IPS-11a (cell line): ENCODE measurements around the gene POTEH.
"Not testable (repeated sequence)": the region's sequence is repeated elsewhere in the genome, so short reads cannot be mapped to it uniquely, and the experiment has no call there.

Source experiments
- H3K4me3 ChIP-seq: one replicate; pipeline ENCODE4 v1.5.1; 2013; ENCODE audit warnings: low read depth, low read length, control low read depth

Gene POTEH

DNA sequence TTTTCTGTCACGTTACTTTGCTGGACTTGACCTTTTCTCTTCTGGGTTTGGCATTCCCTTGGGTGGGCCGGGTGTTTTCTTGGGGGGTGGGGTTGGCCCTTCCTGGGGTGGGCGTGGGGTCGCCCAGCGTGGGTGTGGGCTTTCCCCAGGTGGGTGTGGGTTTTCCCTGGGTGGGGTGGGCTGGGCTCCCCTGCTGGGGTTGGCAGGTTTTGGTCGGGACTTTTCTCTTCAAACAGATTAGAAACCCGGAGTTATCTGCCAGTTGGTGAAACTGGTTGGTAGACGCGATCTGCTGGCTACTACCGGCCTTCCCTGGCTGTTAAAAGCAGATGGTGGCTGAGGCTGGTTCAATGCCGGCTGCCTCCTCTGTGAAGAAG, at the start of gene POTEH:
Gene POTEH (plus strand): TSS at position 278 of the 377 bp plus-strand sequence. CDS start 52 bp downstream, at position 330.
- not testable (repeated sequence) for H3K4me3 ChIP-seq

DNA sequence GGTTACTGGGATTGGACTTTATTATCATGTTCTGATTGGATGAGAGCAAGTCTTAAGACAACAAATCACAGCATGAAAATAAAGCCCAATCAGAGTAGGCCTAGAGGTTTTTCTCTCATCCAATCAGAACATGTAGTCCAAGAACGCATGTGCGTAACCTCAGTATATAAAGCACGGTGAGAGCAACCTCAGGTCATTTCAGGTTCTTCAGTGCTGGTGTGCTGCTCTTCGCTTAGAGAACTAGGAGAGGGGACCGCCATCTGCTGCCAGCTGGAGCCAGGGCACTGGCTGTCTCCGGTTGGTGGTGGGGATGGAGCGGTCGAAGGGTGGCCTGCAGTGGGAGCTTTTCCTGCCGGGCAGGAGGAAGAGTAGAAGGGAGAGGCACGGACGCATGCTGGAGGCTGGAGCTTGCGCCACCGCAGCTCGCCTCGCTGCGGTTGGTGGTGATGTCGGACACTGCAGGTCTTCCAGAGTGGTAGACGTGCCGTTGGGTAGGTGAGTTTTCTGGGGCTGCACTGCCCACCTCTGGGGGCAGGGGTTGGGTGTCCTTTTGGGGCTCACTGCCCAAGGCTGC, 47.5 kb upstream of the POTEH start:
- H3K4me3 ChIP-seq: not testable (repeated sequence)

DNA sequence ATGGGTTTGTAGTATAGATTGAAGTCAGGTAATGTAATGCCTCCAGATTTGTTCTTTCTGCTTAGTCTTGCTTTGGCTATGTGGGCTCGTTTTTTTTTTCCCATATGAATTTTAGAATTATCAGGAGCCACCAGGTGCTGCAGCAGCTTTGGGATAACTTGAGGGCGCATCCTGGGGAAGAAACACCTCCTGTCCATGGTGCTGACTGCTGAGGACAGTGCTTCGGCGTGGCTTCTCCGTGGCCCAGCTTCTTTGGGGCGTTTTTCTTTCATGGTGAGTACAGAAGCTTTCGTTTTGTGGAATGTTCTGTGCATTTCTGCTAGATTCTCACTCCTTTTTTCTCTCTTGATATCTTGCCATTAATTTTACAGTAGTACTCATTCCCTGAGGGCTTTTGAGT, 37.9 kb upstream of the POTEH start:
- not testable (repeated sequence) for H3K4me3 ChIP-seq

DNA sequence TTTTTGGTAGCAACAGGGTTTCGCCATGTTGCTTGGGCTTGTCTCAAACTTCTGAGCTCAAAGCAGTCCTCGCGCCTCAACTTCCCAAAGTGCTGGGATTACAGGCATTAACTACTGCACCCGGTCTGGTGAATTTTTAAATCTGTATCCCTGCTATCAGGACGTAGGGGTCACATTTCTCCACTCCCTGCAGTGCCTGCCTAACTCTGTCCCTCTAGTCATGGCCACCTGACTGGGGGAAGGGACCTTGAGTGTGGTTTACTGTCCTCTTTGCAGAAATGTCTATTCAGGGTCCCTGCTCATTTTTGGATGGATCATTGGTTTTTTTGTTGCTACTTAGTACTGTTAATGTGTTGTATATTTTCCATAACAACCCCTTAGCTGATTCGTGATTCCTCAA, 37.1 kb upstream of the POTEH start:
- H3K4me3 ChIP-seq: not testable (repeated sequence)

DNA sequence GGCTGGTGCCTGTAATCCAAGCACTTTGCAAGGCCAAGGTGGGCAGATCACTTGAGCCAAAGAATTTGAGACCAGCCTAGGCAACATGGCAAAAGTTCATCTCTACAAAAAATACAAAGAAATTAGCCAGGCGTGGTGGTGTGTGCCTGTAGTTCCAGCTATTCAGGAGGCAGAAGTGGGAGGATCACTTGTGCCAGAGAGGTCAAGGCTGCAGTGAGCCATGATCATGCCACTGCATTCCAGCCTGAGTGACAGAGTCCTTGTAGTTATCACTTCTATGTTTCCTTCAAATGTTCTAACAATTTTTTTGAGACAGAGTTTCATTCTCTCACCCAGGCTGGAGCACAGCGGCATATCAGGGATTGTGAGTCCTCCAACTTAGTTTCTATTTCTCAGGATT, 36.6 kb upstream of the POTEH start:
- not testable (repeated sequence) for H3K4me3 ChIP-seq

DNA sequence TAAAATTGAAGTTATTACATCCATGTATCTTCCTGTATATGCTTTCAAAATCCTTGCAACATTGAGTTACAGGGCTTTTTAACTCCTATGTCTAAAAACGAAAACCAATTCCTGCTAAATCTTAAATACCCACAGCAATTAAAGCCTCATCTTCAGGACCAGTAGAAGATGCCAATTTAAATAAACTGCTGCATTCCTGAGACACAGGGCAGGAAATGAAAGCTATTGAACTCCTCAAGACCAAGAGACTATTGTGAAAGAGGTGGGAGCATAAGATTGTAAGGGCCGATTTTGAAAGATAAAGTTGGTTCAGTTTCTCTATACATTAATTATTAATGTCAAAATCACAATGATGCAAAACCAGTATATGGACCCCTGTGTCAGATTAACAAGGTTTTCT, 28.7 kb upstream of the POTEH start:
- not testable (repeated sequence) for H3K4me3 ChIP-seq

DNA sequence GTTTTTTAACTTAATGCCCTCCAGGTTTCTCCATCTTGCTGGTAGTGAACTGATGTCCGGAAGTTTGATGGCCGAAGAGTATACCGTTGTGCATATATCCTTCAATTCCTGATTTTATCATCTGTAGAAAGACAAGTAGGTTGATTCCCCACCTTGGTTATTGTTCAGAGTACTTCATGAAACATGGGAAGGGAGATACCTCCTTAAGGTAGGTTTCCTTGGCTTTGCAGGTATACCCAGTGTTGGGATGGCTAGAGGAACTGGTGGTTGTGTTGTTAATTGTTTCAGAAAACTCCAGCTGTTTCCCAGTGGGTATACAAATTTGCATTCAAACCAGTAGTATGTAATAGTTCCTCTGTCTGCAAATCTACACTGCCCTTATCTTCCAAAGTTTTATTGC, 25.1 kb upstream of the POTEH start:
- not testable (repeated sequence) for H3K4me3 ChIP-seq

DNA sequence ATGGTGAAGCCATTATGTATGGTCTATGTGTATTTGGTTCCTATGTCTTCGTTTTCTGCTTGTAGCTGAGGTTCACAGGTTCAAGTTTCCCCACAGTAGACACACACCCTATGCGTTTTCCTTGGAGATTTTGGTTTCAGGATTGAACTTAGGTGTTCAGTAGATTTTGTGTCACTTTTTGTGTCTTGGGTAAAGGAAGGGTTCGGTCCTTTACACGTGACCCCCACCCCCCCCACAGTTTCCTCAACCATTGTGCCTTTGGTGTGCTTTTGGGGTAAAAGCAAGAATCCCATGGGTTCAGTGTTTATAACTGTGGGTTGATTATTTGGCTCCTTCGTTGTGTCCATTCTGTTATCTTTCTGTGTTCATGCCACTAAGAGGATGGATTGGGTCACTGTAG, 24.3 kb upstream of the POTEH start:
- H3K4me3 ChIP-seq: not testable (repeated sequence)

DNA sequence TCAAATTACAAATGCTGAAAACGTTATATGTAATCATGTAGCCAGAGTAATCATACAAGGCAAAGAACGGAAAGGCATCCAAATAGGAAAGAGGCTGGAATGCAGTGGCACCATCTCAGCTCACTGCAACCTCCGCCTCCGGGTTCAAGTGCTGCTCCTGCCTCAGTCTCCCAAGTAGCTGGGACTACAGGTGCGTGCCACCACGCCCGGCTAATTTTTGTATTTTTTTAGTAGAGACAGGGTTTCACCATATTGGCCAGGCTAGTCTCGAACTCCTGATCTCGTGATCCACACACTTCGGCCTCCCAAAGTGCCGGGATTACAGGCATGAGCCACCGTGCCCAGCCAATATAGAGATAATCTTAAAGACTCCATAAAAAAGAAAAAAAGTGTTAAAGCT, 20.4 kb upstream of the POTEH start:
- not testable (repeated sequence) for H3K4me3 ChIP-seq

DNA sequence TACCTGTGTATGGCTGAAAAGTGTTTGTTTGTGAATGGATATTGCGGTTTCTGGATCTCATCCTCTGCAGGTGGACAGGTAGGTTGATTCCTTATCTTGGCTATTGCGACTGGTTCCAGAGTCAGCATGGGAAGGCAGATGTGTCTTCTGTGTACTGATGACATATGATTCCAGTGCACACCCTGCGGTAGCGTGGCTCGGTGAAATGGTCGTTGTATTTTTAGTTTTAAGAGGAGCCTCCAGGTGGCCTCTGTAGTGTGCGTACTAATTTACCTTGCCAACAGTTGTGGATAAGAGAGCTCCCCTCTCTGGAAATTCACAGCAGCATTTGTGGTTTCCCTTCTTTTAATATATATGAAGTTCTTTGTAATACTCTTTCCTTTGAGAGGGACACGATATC, 10.1 kb upstream of the POTEH start:
- not testable (repeated sequence) for H3K4me3 ChIP-seq

DNA sequence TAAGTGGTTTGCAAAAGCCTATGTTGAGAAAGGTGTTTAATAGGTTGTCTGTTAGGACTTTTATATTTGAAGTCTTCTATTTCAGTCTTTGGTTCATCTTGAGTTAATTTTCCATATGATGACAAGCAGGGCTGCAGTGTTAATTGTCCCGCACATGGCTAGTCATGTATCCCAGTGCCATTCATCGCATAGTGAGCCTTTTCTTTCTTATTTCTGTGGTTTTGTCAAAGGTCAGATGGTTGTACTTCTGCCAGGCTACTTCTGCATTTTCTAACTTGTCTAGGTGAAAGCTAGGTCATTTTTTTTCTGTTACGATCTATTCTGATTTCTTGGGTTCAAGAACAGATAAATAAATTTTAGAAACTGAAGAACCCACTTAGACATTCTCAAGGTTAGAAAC, 5.7 kb upstream of the POTEH start:
- not testable (repeated sequence) for H3K4me3 ChIP-seq

DNA sequence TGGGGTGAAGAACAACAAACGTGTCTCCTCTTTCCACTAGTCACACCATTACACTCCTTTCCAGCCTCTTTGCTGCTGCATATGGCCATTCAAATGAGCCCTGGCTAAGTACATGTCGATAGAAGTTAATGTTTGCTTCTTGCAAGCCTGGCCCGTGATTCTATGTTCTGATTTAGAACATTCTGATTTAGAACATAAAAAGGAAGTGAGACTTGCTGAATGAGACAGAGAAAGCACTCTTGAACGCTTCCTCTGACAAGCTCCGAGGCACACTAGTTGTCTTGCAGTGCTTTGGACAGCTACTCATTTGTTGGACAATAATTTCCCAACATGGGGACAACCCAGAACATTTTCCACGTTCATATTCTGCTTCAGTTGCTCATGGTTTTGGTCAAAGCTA, 5.1 kb upstream of the POTEH start:
- H3K4me3 ChIP-seq: not testable (repeated sequence)

DNA sequence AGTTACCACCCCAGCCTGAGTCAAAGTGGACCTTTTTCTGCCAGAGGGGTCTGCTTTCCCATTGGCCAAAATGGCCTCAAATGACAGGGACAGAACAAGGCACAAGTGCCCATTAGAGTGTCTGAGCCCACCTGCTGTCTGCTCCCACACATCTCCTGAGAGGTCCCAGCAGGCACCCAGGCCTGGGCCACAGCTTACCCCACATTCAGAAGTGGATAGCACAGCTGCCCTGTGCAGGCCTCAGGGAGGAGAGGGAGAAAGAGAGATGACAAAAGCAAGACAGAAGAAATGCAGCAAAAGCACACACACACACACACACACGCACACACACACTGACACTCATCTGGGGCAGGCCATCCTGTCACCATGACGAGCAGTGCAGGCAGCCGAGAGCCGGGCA, 4.2 kb upstream of the POTEH start:
- H3K4me3 ChIP-seq: not testable (repeated sequence)

DNA sequence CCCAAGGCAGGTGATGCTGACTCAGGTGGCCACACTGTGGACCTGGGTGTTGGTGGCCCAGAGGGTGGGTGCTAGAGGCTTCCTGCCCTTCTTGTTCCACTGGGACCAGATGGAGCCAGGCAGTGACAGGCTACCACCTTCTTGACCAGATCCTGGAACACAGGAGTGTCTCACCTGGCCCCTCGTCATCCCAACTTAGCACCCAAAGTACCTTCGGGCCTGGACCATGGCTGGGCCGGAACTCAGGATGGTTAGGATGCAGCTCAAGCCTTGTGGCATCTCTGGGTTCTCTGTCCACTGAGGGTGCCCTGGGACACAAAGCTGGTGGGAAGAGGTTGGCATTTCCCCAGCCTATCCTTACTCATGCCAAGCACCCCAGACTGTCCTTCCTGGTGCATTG, 2.7 kb upstream of the POTEH start:
- H3K4me3 ChIP-seq: not testable (repeated sequence)

DNA sequence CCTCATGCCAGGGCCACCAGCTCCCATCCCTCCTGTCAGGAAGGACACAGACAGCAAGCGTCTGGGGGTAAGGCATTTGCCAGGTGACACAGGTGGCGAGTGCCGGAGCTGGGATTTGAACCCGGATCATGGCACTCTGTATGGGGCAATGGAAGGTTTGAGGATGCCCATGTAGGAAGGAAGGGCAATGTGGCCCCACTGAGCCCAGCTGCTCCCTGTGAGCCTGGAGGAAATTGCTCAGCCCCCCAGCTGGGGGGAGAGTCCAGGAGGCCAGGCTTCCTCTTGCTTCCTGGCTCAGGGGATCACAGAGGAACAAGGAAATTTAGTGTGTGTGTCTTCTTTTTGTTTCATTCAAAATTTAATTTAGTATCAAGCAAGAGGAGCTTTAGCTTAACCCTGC, 2.1 kb upstream of the POTEH start:
- not testable (repeated sequence) for H3K4me3 ChIP-seq

DNA sequence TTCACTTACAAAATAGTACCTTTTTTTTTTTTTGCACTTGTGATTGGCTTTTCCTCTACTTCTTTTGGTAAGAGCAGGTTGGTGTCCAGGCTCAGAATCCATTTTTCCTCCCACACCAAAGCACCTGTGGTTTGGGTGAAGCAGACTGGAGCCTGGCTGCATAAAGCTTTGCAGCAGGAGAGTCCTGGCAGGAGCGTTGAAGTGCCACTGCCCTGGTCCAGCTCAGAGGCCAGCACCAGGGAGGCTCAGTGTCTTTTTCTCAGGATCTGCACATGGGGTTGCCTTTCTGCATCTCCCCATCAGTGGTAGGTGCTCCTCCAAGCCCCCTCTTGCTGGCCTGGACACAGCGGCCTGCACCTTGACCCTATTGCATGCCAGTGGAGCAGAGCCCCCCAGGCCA, 1.7 kb upstream of the POTEH start:
- H3K4me3 ChIP-seq: not testable (repeated sequence)

DNA sequence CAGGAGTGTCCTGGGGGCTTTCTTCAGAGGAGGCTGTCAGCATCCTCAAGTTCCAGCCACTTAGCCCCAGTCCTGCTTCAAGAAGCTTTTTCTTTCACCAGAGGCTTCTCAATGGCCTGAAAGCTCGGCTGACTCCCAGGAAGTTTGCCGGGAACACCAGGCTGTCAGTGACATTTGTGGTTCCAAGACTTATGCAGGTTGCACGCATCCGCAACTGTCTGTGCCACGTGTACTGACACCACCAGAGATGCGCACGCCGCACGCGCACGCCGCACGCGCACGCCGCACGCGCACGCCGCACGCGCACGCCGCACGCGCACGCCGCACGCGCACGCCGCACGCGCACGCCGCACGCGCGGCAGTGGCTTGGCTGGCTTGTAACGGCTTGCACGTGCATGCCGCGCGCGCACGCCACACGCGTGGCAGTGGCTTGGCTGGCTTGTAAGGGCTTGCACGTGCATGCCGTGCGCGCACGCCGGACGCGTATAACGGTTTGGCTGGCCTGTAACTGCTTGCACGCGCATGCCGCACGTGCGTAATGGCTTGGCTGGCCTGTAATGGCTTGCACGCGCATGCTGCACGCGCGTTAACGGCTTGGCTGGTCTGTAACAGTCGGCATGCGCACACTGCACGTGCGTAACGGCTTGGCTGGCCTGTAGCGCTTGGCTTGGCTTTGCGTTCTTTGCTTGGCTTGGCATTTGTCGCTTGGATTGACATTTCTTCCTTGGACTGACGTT, 646 bp upstream of the POTEH start:
- H3K4me3 ChIP-seq: not testable (repeated sequence)

DNA sequence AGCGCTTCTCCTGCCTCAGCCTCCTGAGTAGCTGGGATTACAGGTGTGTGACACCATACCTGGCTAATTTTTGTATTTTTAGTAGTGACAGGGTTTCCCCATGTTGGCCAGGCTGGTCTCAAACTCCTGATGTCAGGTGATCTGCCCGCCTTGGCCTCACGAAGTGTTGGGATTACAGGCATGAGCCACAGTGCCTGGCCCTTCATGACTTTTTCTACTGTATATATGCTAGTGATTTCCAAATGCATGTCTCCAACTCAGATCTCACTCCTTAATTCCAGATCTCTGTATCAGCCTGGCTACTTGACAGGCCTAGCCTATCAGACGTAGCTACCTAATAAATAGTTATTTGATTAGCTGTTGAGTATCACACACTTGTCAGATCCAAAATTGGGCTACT, 23.8 kb downstream of the POTEH start:
- H3K4me3 ChIP-seq: not testable (repeated sequence)

DNA sequence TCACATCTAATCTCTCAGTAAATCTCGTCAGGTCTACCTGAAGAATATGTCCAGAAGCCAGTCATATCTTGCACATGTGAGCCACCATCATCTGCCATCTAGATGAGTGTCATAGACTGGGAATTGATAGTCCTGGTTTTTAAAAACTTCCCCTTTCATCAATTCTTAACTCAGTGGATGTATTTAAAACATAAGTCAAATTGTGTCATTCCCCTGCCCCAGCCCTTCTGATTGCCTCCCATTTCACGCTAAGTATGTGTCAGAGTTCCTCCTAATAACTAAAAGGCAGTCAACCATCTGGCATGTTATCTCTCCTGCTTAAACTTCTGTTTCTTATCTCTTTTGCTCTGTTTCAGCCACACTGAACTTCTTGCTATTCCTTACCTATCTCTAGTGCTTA, 24.3 kb downstream of the POTEH start:
- not testable (repeated sequence) for H3K4me3 ChIP-seq

DNA sequence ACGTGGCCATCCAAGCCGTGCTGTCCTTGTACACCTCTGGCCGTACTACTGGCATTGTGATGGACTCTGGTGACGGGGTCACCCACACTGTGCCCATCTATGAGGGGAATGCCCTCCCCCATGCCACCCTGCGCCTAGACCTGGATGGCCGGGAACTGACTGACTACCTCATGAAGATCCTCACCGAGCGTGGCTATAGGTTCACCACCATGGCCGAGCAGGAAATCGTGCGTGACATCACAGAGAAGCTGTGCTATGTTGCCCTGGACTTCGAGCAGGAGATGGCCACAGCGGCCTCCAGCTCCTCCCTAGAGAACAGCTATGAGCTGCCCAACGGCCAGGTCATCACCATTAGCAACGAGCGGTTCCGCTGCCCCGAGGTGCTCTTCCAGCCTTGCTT, 32.1 kb downstream of the POTEH start:
- not testable (repeated sequence) for H3K4me3 ChIP-seq

DNA sequence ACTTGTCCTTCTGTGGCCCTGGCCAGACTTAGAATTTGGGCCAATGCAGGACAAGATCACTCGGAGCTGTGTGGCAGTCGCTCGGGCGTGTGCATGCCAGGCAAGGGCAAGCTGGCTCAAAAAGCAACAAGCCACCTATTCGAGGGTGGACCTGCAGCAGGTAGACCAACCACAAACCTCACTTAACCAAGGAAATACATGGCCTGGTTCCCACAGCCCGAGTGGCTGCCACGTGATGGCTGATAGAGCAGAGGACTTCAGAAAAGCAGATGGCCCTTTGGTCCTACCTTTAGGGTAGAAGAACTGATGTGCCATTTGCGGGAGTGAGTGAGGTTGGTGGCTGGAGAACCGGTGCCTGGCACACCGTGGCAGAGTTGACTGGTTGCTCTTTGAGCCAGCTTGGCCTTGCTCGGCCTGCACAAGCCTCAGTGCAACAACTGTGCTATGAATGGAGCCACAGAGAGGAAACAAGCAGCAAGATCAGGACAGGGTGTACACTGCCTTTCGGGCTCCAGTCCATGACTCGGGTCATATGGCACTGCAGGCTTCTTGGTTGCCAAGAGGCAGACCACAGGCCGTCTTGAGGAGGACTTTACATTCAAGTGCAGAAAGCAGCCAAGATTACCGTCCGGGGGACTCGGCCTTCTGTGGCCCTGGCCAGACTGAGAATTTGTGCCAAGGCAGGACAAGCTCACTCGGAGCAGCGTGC, 39.5 kb downstream of the POTEH start:
- H3K4me3 ChIP-seq: not testable (repeated sequence)

DNA sequence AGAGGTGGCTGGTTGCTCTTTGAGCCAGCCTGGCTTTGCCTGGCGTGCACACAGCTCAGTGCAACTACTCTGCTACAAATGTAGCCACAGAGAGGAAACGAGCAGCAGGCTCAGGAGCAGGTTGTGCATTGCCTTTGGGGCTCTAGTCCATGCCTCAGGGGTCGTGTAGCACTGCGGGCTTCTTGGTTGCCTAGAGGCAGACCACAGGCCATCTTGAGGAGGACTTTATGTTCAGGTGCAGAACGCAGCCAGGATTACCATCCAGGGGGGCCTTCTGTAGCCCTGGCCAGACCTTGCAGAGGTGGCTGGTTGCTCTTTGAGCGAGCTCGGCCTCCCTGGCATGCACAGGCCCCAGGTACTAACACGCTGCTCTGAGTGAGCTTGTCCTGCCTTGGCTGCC, 41.2 kb downstream of the POTEH start:
- not testable (repeated sequence) for H3K4me3 ChIP-seq
